Measurements from ENCODE around the gene FRMD5.

The FRMD5 gene

GRCh38 chr15:43975770-43976169 lies 219.3 kb downstream of the FRMD5 start:
- no peak for DNase-seq (ENCODE audit: low read depth, low spot score)

GRCh38 chr15:43975326-43975725 lies 219.7 kb downstream of the FRMD5 start:
- no peak for DNase-seq (ENCODE audit: low read depth, low spot score)

- DNase-seq (ENCODE audit: low read depth, low spot score), result peak; percentile 54
Measured at GRCh38 chr15:43974852-43975251, 220.2 kb downstream of the FRMD5 start.

- no peak for DNase-seq (ENCODE audit: low read depth, low spot score)
Measured at GRCh38 chr15:43969802-43970375, 225.2 kb downstream of the FRMD5 start.

- no peak for DNase-seq (ENCODE audit: low read depth, low spot score)
Measured at GRCh38 chr15:43968551-43968950, 226.5 kb downstream of the FRMD5 start.

- DNase-seq (ENCODE audit: low read depth, low spot score), result no peak
Measured at GRCh38 chr15:43966646-43967045, 228.4 kb downstream of the FRMD5 start.

- DNase-seq (ENCODE audit: low read depth, low spot score), result peak; percentile 81
Measured at GRCh38 chr15:43958861-43959330, 236.2 kb downstream of the FRMD5 start.

GRCh38 chr15:43957724-43958123 lies 237.3 kb downstream of the FRMD5 start:
- DNase-seq (ENCODE audit: low read depth, low spot score), result no peak

GRCh38 chr15:43955140-43955539 lies 239.9 kb downstream of the FRMD5 start:
- DNase-seq (ENCODE audit: low read depth, low spot score), result no peak

- DNase-seq (ENCODE audit: low read depth, low spot score), result no peak
Measured at GRCh38 chr15:43954181-43954621, 240.9 kb downstream of the FRMD5 start.

- no peak for DNase-seq (ENCODE audit: low read depth, low spot score)
Measured at GRCh38 chr15:43953402-43953801, 241.7 kb downstream of the FRMD5 start.

- no peak for DNase-seq (ENCODE audit: low read depth, low spot score)
Measured at GRCh38 chr15:43950531-43950930, 244.5 kb downstream of the FRMD5 start.

- no peak for DNase-seq (ENCODE audit: low read depth, low spot score)
Measured at GRCh38 chr15:43948691-43949325, 246.3 kb downstream of the FRMD5 start.

GRCh38 chr15:43943511-43943910 lies 251.6 kb downstream of the FRMD5 start:
- DNase-seq (ENCODE audit: low read depth, low spot score), result no peak

- DNase-seq (ENCODE audit: low read depth, low spot score), result no peak
Measured at GRCh38 chr15:43942194-43942593, 252.9 kb downstream of the FRMD5 start.

GRCh38 chr15:43941555-43941954 lies 253.5 kb downstream of the FRMD5 start:
- DNase-seq (ENCODE audit: low read depth, low spot score), result no peak

GRCh38 chr15:43941071-43941470 lies 254.0 kb downstream of the FRMD5 start:
- no peak for DNase-seq (ENCODE audit: low read depth, low spot score)

GRCh38 chr15:43939070-43939469 lies 256.0 kb downstream of the FRMD5 start:
- DNase-seq (ENCODE audit: low read depth, low spot score), result no peak

- DNase-seq (ENCODE audit: low read depth, low spot score), result no peak
Measured at GRCh38 chr15:43934480-43934879, 260.6 kb downstream of the FRMD5 start.

GRCh38 chr15:43932907-43933306 lies 262.2 kb downstream of the FRMD5 start:
- no peak for DNase-seq (ENCODE audit: low read depth, low spot score)

GRCh38 chr15:43931790-43932435 lies 263.2 kb downstream of the FRMD5 start:
- no peak for DNase-seq (ENCODE audit: low read depth, low spot score)

GRCh38 chr15:43931119-43931518 lies 264.0 kb downstream of the FRMD5 start:
- DNase-seq (ENCODE audit: low read depth, low spot score), result no peak

GRCh38 chr15:43930556-43930955 lies 264.5 kb downstream of the FRMD5 start:
- no peak for DNase-seq (ENCODE audit: low read depth, low spot score)
